Upper lobe of left lung (tissue), 6 donors: ENCODE measurements around the gene JCHAIN. TPM values are rescaled to one million over a fixed set of nuclear protein-coding genes. Genes with fewer than 3 reads are reported as not detected.

Experiments used
- ATAC-seq, 2 donors: fragments of 200-7000 bp; cut with Tn5 transposase; one replicate each; pipeline ENCODE4 v1.9.1; 2022; ENCODE audit warnings: mild to moderate bottlenecking in 2 of 2, moderate library complexity in 2 of 2; ENCODE audit not compliant: low FRiP score in 2 of 2
- DNase-seq, 2 donors: peaks; one replicate each; pipeline ENCODE4 v3.0.0-alpha.2; 2019 to 2020
- H3K27ac ChIP-seq, 4 donors: fragments of 200-600 bp; sonication (generic); one replicate each; pipeline ENCODE4 v1.5.1; 2016 to 2019
- H3K27me3 ChIP-seq, 4 donors: fragments of 200-600 bp; sonication (generic); one replicate each; pipeline ENCODE4 v1.5.1; 2017 to 2019
- H3K36me3 ChIP-seq, 4 donors: fragments of 200-600 bp; sonication (generic); one replicate each; pipeline ENCODE4 v1.5.1; 2016 to 2019
- H3K4me1 ChIP-seq, 4 donors: fragments of 200-600 bp; sonication (generic); one replicate each; pipeline ENCODE4 v1.5.1; 2018 to 2019
- H3K4me3 ChIP-seq, 4 donors: fragments of 200-600 bp; sonication (generic); one replicate each; pipeline ENCODE4 v1.5.1; 2017 to 2019; ENCODE audit warnings: mild to moderate bottlenecking in 2 of 4, moderate library complexity in 1 of 4
- H3K9me3 ChIP-seq, 4 donors: fragments of 200-600 bp; sonication (generic); one replicate each; pipeline ENCODE4 v1.5.1; 2018 to 2019
- EP300 ChIP-seq, 4 donors: sonication (generic); formaldehyde crosslinking; IDR thresholded peaks; one replicate each; pipeline ENCODE4 v1.5.1; 2017; ENCODE audit warnings: antibody characterized with exemption in 4 of 4, control low read depth in 2 of 4
- POLR2A ChIP-seq, 4 donors: fragments of 450-650 bp; IDR thresholded peaks; one replicate each; pipeline ENCODE4 v1.5.1; 2016 to 2017; ENCODE audit warnings: antibody characterized with exemption in 4 of 4, mild to moderate bottlenecking in 2 of 4
- POLR2AphosphoS5 ChIP-seq, 2 donors: sonication (generic); formaldehyde crosslinking; IDR thresholded peaks; one replicate each; pipeline ENCODE4 v1.5.1; 2017; ENCODE audit warnings: antibody characterized with exemption in 2 of 2
- WGBS, 2 donors: methylation state at CpG; one replicate each; pipeline ENCODE4 v1.1.5; 2017 to 2018; 5-methylcytosine and 5-hydroxymethylcytosine counted together
- small RNA-seq, 4 donors: library from RNA; depleted of rRNA; stranded (forward); fragments of <200 nt; gene quantifications; one replicate each; pipeline ENCODE3, GENCODE V24; 2016
- total RNA-seq, 6 donors: library from RNA; depleted of rRNA in 4 of 6; stranded (reverse); fragments of >200 nt in 4 of 6; gene quantifications; one replicate each; pipeline versions ENCODE4 v1.1.0 to v1.2.1, GENCODE V29; 2016 to 2021
- TF ChIP-seq, protein P1 (sequence below), 6 experiments: fragments of 450-650 bp in 4 of 6; fragments of 200-600 bp in 2 of 6; sonication (generic) in 2 of 6; IDR thresholded peaks; one replicate each; pipeline ENCODE4 v1.5.1; 2016 to 2019; ENCODE audit warnings: antibody characterized with exemption in 6 of 6
- donor health status: DM: no; HTN: no; CAD: no; lungs with moderate emphysema.
- donor health status: DM: no; HTN: yes; CAD: no; lungs with severe emphysema.

The JCHAIN gene
- total RNA-seq, 6 donors from 2014 or later, result 12.6 to 508 (median 254) TPM

DNA sequence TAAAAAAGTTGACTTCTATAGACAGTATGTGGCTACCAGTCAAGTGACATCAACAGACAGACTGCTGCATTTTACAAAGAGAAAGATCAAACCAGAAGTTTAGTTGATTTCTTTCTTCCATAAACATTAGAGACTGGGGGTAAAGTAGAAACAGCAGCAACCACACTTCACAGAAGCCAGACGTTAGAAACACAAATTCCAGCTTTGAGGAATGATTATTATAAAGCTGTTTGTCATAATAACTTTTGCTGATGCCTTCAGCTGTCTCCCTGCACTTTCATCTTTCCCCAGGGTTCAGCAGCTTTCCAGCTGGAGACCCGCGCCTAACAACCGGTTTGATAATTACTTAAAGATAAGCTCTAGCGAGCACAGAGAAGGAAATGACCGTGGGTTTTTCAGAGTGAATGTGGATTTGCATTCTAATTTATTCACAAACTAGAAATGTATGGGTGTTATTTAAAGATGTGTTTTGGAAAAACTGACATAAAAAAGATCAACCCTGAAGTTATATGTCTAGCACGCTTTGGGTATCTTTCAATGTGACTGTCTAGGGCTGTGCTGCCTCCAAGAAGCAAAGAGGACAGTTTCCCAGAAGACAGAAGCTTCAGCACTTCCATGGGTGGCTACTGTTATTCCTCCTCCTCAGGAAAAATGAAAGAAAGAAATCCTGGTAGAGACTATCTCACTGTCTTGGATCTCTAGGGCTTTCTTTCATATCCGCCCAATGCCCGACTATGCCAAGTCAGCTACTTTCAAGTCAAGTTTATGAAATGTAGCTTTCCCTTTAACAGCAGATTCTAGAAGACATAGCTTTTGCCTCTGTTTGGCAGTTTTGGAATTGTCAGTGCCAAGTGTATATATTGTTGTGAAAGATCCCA lies 52.8 kb downstream of the JCHAIN start:
- H3K9me3 ChIP-seq, result no peaks in the 10 kb centered on the region
- 25 to 27% methylated on average over 9 of the region's 9 CpGs for WGBS, 2 donors
- ATAC-seq (peak in 1 of 2 donors; percentile 44), DNase-seq (no peak)
- H3K4me3 ChIP-seq, result peak overlapping the region in 2 of 4 donors; percentile 27 to 28
- peaks cover 0 to 10% (median 3%) of the 10 kb centered on the region in 4 donors for H3K4me1 ChIP-seq
- no peaks in the 10 kb centered on the region for H3K36me3 ChIP-seq
- no peaks in the 10 kb centered on the region for H3K27me3 ChIP-seq
- no peak for TF ChIP-seq POLR2A (IDR thresholded peaks at IDR 0.05)
- TF ChIP-seq EP300 (IDR thresholded peaks at IDR 0.05), result no peak
- TF ChIP-seq, protein P1, sequence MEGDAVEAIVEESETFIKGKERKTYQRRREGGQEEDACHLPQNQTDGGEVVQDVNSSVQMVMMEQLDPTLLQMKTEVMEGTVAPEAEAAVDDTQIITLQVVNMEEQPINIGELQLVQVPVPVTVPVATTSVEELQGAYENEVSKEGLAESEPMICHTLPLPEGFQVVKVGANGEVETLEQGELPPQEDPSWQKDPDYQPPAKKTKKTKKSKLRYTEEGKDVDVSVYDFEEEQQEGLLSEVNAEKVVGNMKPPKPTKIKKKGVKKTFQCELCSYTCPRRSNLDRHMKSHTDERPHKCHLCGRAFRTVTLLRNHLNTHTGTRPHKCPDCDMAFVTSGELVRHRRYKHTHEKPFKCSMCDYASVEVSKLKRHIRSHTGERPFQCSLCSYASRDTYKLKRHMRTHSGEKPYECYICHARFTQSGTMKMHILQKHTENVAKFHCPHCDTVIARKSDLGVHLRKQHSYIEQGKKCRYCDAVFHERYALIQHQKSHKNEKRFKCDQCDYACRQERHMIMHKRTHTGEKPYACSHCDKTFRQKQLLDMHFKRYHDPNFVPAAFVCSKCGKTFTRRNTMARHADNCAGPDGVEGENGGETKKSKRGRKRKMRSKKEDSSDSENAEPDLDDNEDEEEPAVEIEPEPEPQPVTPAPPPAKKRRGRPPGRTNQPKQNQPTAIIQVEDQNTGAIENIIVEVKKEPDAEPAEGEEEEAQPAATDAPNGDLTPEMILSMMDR (IDR thresholded peaks at IDR 0.05), result no peak
- no peak for TF ChIP-seq POLR2AphosphoS5 (IDR thresholded peaks at IDR 0.05)
- no peak overlapping the region for H3K27ac ChIP-seq

- no peak overlapping the region for H3K4me3 ChIP-seq
- no peaks in the 10 kb centered on the region for H3K27me3 ChIP-seq
- no peak for TF ChIP-seq EP300 (IDR thresholded peaks at IDR 0.05)
- TF ChIP-seq POLR2A (IDR thresholded peaks at IDR 0.05), result no peak
- TF ChIP-seq POLR2AphosphoS5 (IDR thresholded peaks at IDR 0.05), result no peak
- TF ChIP-seq, protein P1 (IDR thresholded peaks at IDR 0.05), result no peak
- H3K36me3 ChIP-seq, result no peaks in the 10 kb centered on the region
- ATAC-seq, result no peak
- DNase-seq, result no peak
- peaks cover 0 to 2% (median 0%) of the 10 kb centered on the region in 4 donors for H3K4me1 ChIP-seq
- WGBS, 2 donors, result 71 to 75% methylated on average over 2 of the region's 2 CpGs
- H3K9me3 ChIP-seq, result no peaks in the 10 kb centered on the region
- H3K27ac ChIP-seq, result no peak overlapping the region
Observed at GRCh38 chr4:70608324-70608723, 58.0 kb downstream of the JCHAIN start.

- no peak overlapping the region for H3K27ac ChIP-seq
- no peak for DNase-seq
- TF ChIP-seq, protein P1 (IDR thresholded peaks at IDR 0.05), result no peak
- no peak for TF ChIP-seq POLR2AphosphoS5 (IDR thresholded peaks at IDR 0.05)
- TF ChIP-seq EP300 (IDR thresholded peaks at IDR 0.05), result no peak
- no peak for TF ChIP-seq POLR2A (IDR thresholded peaks at IDR 0.05)
- no peak for ATAC-seq
- H3K4me3 ChIP-seq, result no peak overlapping the region
- H3K4me1 ChIP-seq, result no peaks in the 10 kb centered on the region
- H3K9me3 ChIP-seq, result no peaks in the 10 kb centered on the region
- H3K36me3 ChIP-seq, result no peaks in the 10 kb centered on the region
- WGBS, 2 donors, result 88 to 93% methylated on average over 3 of the region's 3 CpGs
- H3K27me3 ChIP-seq, result no peaks in the 10 kb centered on the region
Observed at GRCh38 chr4:70607334-70607853, 58.9 kb downstream of the JCHAIN start.

- no peak for DNase-seq
- TF ChIP-seq, protein P1 (IDR thresholded peaks at IDR 0.05), result no peak
- TF ChIP-seq POLR2AphosphoS5 (IDR thresholded peaks at IDR 0.05) (no peak), EP300 (IDR thresholded peaks at IDR 0.05) (no peak), POLR2A (IDR thresholded peaks at IDR 0.05) (no peak)
- no peaks in the 10 kb centered on the region for H3K4me1 ChIP-seq
- H3K27me3 ChIP-seq, result no peaks in the 10 kb centered on the region
- H3K9me3 ChIP-seq, result no peaks in the 10 kb centered on the region
- 72 to 77% methylated on average over 7 to 8 of the region's 8 CpGs for WGBS, 2 donors
- H3K27ac ChIP-seq, result no peak overlapping the region
- ATAC-seq, result no peak
- no peaks in the 10 kb centered on the region for H3K36me3 ChIP-seq
- no peak overlapping the region for H3K4me3 ChIP-seq
Observed at GRCh38 chr4:70606459-70606858, 59.8 kb downstream of the JCHAIN start.

Small RNAs within 50 kb of the gene (small RNA-seq; reads per million reads assigned to genes)
- gene RNU6-520P (0 reads per million in 4 donors), gene RNU6-784P (0 to 0.43 (median 0) reads per million in 4 donors)

Other genes with a start within 250 kb of the JCHAIN start
- not detected for gene MUC7, start 194.3 kb downstream of the JCHAIN start, total RNA-seq
- gene AMTN, start 147.9 kb downstream of the JCHAIN start, total RNA-seq, result not detected
- not detected for gene AMBN, start 74.3 kb downstream of the JCHAIN start, total RNA-seq
- gene ENAM, start 37.8 kb downstream of the JCHAIN start, total RNA-seq, result under 1 TPM in 2 of 6 donors, not detected in 4; 0.17 to 0.26 TPM
- gene UTP3, start 22.0 kb upstream of the JCHAIN start, total RNA-seq, result 10 to 100 TPM; 18.9 to 33.4 (median 27.9) TPM
- 100 to 1,000 TPM in 2 of 6 donors, 10 to 100 TPM in 4; 65.1 to 161 (median 80.8) TPM for gene RUFY3, start 55.5 kb upstream of the JCHAIN start, total RNA-seq
- gene GRSF1, start 173.4 kb upstream of the JCHAIN start, total RNA-seq, result 10 to 100 TPM; 25.9 to 59.1 (median 50.0) TPM
- 10 to 100 TPM; 10.5 to 34.3 (median 24.2) TPM for gene MOB1B, start 235.9 kb upstream of the JCHAIN start, total RNA-seq